ENCODE results near the gene CD9.
A peak's percentile ranks its signal among the peaks of the same experiment; 100 is the strongest.
"Not testable (repeated sequence)": the region's sequence is repeated elsewhere in the genome, so short reads cannot be mapped to it uniquely, and the experiment has no call there.

CD9 gene

DNA sequence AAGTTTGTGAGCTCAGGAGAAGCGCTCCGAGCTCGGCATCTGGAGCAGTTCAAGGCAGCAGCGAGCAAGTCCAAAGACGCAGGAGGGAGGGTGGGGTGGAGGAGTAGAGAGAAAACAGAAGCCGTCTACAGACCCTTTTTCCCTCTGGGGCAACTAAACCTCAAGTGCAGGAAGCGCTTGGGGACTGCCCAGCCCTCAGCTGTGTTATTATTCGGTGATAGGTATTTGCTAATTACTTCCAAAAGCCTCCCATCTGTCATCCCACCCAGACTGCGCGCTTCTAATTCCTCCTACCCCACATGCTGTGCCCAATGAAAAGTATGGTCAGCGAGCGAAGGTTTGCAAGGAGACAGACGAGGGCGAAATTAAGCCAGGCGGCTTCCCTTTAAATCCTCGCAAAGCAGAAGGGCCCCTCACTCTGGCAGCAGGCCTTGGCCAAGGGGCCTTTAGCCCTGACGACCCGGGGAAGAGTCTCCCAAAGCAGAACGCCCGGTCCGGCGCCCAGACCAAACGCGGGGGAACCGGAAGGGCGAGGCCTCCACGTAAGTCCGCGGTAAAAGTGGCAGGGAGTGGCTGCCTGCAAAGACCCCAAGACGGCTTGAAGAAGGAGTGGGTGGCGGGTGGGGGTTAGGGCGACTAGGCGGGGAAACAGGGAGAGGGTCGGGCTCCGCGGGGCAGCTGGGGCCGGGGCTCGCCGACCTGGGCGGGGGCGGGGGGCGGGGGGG is 507 bp upstream of the CD9 start:
- no peak for DNase-seq (ENCODE audit: low spot score)

DNA sequence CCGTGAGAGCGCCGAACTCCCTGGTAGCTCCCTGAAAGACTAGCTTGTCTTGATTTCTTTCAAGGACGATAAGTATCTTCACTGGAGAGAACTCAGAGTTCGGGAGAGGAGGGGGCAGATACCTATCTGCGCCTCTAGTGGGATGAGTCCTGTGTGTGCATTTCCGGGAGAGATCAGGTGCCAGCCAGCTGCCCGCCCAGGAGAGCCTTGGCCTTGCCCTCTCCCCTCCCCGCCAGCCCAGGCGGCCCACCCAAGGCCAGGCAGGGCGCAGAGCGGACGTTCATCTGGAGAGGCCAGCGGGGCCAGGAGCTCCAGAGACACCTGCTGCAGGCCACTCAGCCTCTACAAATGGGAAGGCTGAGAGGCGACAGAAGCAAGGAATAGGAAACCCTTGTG is 1.0 kb downstream of the CD9 start:
- no peak for DNase-seq (ENCODE audit: low spot score)

DNA sequence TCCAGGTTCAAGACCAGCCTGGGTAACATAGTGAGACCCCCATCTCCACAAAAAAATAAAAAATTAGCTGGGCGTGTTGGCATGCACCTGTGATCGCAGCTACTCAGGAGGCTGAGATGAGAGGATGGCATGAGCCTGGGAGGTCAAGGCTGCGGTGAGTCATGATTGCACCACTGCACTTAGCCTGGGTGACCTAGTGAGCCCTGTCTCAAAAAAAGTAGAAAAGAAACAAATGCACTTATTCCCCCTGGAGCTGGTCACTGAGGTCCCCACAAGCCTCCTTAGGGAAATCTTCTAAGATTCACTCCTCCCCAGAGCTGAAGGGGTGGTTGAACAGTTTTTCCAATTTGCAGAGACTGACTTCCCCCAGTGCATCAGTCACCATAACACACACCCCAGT is 1.6 kb downstream of the CD9 start:
- DNase-seq (ENCODE audit: low spot score): no peak

DNA sequence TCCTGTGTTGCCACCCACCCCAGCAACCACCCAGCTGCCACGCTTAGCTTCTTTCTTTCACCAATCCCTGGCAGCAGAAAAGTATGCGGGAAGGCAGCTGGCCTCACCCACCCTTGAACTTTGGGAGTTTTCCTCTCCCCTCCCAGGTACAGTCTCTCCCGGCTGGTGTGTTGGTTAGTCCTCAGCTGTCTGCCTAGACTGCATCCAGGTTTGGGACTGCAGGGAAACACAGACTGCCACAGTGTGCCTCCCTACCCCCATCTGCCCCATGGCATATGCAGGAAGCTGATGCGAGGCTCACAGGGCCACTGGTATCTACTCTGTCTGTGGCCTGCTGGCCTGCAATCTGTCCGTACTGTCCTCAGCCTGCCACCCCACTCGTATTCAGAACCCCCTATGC is 2.1 kb downstream of the CD9 start:
- DNase-seq (ENCODE audit: low spot score): no peak

DNA sequence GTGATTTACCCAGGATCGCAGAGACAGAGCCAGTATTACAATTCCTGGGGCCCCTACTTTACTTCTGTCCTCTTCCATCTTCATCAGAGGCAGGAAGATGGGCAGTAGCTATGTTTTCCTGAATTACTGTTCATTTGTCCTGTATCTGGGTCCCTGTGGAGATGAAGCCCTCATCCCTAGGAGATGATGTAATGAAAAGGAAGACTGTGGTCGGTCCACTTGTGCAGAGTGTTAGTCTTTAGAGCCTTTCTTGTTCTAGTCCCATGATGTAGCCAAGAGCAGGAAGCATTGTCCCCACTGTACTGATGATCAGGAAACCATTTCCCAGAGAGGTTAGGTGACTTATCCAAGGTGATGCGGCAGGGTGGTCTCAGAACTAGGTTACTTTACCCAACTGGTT is 2.6 kb downstream of the CD9 start:
- no peak for DNase-seq (ENCODE audit: low spot score)

DNA sequence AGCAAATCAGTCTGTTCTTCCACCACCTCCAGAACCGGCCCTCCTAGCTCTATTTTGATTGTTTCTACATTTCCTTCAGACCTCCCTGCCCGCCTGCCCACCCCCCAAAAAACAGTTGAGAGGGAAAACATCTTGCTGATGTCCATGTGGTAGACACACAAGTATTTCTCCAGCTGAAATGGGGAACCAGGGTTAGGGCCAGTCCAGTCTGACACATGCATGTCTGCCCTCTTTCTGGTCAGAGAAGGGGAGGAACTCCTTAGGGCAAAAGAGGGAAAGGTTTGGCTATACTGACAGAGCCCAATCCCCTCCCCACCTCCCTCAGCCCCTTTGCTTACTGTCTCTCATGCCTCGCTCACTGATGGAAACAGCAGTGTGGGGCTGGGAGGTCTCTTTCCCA is 3.4 kb downstream of the CD9 start:
- no peak for DNase-seq (ENCODE audit: low spot score)

DNA sequence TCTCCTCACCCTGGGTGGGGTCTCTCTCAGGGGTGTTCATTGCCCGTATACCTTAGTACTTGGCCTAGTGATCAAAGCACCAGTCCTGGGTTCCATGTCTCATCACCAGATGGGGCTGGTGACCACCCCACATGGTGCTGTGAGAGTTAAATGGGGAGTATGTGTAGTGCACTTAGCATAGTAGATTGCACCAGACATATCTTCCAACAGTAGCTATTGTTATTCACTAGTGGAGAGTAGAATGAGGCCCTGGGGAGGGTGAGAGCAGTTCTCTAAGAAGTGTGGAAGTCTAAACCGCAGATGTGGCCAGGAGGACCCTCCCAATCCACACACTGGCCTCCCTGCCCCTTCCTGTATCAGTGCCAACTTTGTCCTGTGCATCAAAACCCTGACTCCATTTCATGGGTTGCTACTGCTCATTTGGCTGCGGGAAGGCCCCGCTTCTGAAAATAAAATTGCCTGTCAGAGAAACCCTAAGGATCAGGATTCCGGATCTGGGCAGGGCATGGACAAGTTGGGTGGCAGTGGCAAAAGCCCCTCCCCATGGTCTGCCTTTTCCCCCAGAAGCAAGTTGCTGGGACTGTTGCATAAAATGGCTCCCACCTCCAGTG is 4.4 kb downstream of the CD9 start:
- no peak for DNase-seq (ENCODE audit: low spot score)

DNA sequence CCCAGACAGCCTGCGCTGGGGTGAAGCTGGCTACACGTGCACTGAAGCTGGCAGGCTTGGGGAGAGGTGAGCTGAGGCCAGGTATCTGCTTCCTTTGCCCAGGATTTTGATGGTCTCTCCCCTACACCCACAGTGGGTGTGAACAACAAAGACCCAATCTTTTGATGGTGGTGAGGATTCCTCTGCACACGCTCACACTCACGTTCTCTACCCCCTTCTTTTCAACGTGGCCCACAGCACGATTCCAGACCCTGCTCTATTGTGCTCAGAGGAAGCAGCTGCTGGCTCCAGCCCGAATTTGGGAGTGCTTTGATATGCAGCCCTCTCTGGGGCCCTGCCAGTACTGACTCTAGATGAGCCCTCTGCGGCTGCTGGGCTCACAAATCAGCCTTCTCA is 4.9 kb downstream of the CD9 start:
- no peak for DNase-seq (ENCODE audit: low spot score)

DNA sequence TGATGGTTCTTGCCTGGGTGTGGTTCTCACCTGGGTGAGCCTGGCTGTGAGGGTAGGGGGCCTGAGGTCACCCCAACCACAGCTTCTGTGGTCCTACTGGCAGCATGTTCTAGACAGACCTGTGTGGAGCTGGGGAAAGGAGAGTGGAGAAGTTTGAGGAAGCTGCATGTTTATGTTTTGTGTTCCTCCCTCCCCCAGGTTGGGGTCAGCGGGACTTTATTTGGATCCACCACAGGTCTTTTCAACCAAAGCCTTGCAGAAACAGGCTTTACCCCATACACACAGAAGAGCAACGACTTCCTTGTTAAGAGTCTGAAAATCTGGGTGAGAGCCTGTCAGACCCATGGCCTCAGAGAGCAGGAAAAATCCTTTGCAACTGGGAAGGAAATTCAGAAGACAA is 5.6 kb downstream of the CD9 start:
- no peak for DNase-seq (ENCODE audit: low spot score)

DNA sequence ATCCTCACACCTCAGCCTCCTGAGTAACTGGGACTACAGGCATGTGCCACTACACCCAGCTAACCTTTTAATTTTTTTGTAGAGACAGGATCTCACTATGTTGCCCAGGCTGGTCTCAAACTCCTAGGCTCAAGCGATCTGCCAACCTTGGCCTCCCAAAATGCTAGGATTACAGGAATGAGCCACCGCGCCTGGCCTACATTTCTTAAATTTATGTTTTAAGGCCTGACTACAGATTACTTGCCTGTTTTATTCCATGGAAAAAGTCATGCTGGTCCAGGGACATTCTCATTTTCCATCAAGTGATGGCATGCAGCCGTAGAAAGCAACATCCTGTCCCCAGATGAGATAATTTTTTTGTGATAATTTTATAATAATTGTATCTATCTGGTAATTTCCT is 6.1 kb downstream of the CD9 start:
- no peak for DNase-seq (ENCODE audit: low spot score)

DNA sequence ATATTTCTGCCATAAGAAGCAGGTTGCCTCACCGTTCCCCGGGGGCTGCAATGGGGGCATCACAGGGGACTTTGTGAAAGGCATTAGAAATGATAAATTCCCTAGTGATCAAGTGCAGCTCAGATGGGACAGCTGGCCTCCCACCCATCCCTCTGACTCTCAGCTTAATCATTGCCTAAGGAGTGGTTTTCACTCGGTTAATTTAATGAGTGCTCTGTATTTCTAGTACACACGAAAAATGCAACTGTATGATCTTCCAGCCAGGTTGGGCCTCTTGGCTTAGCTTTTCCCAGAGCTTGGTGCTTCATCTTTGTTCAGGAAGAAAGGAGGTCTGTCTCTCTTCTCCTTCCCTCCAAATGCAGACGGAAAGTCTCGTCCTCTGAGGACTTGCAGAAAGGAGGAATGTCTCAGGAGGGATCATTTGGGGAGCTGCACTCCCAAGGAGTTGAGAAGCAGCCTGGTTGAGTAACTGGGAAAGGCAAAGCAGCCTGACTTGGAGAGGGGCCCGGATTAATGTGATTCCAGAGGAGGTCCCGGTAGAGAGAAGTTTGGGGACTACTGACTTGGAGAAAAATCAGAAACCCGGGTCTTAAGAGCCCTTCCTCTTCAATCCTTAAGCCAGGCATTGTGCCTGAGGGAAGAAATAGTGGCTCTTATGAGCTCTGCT is 7.2 kb downstream of the CD9 start:
- DNase-seq (ENCODE audit: low spot score): peak; percentile 41

DNA sequence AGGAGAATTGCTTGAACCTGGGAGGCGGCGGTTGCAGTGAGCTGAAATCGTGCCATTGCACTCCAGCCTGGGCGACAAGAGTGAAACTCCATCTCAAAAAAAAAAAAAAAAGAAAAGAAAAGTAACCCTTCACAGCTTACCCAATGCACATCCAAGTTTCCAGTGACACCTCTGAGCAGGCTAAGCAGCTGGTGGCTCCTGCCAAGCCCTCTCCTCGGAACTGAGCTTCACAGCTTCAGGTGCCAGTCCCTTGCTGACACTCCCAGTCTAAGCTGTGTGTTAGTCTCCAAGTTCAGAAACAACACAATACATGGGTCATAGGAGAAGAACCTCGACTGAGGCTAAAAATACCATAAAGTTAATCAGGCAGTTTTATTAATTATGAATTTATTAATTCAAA is 7.9 kb downstream of the CD9 start:
- no peak for DNase-seq (ENCODE audit: low spot score)

DNA sequence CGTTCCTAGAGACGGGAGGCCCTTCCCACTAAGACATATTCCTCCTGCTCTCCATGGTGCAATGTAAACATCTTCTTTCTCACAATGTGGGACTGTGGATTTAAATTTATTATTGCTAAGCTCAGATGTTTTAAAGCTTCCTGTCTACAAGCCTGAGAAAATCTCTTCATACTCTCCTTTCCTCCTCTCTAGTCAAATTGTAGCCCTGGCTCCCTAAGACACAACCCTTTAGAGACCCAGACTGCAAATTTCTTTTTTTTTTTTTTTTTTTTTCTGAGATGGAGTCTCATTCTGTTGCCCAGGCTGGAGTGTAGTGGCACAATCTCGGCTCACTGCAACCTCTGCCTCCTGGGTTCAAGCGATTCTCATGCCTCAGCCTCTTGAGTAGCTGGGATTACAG is 9.2 kb downstream of the CD9 start:
- not testable (repeated sequence) for DNase-seq (ENCODE audit: low spot score)

DNA sequence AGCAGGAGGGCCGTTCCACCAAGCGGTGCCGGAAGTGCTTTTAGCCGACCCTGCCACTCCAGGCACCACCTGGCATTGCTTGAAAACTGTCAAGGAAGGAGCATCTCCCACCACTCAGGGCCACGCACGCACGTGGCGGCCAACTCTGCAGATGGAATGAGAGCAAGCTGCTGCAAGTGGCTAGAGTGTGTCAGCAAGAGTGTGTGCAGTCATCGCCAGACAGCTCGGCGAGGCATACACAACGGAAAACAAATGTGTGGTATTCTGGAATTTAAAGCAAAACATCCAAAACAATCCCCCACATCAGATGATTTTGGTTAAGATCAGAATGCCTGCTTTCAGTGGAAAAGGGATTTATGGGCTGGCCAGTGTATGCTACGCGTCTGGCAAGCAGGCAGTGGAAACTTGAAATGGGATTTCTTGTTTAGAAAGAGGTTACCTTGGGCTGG is 11.2 kb downstream of the CD9 start:
- peak; percentile 91 for DNase-seq (ENCODE audit: low spot score)

DNA sequence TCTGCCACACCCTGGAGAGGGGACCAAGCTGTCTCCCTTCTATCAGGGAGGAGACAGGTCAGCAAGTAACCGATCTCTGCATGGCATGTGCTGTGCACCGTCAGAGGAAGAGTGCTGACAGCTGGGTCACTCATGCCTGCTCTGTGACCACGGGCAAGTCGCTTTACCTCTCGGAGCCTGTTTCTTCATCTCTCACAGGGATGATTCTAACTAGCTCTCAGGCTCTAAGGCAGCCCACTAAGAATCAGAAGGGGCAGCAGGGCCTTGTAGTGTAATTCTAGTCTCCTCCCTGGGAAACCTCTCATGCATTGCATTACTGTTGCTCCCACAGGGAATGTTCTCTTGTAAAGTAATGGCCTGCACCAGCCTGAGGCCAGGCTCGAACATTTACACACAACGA is 11.9 kb downstream of the CD9 start:
- peak; percentile 32 for DNase-seq (ENCODE audit: low spot score)

DNA sequence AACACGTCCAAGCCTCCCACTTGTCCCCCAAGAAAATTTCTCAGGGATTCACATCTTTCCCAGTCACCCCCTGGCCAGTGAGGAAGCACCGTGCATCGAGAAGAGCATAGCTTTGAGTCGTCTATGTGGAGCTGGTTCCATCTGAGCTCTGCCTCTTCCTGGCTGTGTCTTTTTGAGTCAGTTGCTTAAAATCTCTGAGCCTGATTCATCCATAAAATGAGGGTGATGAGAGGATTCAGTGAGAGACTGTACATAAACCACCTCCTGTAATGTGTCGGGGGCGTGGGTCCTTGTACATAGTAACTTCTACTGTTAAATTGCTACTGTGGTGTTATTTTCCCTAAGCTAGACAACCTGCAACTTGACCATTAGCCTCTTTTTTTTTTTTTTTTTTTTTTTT is 13.8 kb downstream of the CD9 start:
- DNase-seq (ENCODE audit: low spot score): no peak

DNA sequence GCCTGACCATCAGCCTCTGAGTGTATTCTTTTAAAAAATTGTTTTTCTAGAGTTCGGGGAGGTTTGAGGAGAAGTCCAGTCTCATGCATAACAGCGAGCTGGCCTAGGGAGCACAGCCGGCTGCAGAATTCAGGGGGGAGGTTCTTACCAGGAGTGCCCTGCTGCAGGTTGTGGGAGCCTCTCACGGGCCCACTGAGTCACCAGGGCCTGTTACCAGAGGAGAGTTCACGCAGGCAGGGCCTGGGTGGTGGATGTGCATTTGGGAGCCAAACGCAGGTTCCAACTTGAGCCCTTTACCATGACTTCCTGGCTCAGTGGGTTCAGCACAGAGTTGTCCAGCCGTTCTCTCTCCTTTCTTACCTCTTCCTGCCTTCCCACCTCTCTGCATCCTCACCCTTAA is 14.4 kb downstream of the CD9 start:
- no peak for DNase-seq (ENCODE audit: low spot score)

DNA sequence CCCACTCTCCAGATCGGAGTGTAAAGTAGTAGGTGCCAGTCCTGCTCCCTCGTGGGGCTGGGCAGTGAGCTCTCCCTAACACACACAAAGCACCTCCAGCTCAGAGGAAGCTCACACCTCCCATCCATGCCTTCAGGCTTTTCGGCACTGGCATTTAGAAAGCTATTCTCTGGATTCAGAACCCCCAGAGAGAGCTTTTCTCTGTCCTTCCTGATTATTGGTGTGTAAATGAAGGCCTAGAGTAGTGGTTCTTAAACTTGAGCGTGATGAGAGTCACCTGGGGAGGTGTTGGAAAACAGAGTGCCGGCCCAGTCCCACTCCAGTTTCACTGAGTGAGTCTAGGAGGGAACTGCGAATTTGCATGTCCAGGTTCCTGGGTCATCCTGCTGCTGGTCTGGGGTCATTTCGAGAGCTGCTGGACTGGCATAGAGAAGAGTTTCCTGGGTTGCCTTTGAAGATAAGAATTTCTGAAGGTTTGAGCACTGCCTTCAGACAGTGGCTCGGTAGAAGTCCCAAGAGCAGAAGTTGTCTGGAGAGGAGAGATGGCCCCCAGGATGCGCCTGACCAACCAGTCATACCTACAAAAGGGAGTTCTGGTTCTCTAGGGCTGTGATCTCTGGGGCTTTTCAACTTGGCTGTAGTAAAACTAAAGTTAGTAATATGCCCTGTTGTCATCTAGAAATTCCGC is 15.1 kb downstream of the CD9 start:
- no peak for DNase-seq (ENCODE audit: low spot score)

DNA sequence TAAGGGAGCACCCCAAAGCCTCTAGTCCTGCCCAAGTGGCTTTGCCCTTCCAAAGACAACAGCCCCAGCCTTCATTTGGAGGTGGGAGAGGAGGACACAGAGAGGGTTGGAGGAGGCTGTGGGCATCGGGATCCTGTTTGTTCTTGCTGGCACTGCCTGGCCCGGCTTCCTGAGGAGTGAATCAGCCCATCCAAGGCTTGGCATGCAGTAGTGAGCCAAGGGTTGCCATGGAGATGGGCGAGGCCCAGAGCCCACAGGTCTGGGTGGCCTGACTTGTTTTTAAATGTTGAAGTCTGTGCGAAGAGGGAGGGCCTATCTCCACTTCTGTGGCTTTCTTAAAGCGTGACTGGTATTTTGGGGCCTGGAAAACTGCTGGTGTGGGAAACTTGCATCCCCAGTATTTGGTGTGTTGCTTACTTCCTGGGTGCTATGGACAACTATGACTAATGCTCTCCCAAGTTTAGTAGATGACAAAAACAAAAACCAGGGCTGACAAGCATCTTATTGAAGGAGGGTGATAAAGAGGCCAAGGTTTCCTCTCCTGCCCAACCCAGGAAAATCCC is 15.8 kb downstream of the CD9 start:
- peak; percentile 85 for DNase-seq (ENCODE audit: low spot score)

DNA sequence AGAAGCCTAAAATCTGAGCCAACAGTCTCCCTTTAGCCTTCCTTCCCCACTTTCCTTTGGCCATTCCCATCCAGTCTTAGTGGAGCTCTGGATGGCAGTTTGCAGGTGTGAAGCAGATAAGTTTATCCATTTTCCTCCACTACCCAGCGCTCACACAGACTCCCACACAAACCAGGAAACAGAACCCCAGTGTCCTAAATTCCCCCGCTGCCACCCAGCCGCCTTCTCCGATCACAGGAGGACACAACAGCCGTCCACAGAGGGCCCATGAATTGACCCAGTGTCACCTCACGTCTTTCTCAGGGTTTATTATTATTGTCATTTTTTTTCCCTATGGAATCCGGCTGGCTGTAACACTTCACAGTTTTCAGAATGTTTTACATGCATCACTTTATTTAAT is 16.4 kb downstream of the CD9 start:
- DNase-seq (ENCODE audit: low spot score): no peak

DNA sequence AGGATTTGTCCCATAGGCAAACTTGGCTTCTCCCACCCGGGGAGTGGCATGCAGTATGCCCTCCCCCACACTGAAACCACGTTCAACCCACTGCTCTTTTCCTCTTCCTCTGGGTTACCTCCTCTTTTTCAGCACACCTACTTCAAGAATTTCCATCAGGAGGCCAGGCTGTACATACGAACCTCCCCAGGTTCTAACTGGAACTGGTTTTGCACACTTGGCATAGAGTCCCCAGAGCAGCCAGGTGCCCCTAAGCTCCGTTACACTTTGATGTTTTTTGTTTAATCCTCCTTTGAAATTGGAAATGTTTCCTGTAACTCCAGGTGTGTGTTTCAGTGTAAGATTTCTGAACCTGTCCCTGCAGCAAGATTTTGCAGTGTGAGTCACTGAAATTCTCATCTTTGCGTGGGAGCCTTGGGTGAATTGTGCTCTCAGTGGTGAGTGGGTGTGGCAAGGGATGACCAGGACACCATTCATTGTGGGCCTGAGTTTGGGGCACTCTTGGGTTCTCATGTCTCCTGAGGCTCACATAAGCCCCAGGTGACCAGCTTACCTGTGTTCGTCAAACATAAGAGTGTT is 18.2 kb downstream of the CD9 start:
- no peak for DNase-seq (ENCODE audit: low spot score)

DNA sequence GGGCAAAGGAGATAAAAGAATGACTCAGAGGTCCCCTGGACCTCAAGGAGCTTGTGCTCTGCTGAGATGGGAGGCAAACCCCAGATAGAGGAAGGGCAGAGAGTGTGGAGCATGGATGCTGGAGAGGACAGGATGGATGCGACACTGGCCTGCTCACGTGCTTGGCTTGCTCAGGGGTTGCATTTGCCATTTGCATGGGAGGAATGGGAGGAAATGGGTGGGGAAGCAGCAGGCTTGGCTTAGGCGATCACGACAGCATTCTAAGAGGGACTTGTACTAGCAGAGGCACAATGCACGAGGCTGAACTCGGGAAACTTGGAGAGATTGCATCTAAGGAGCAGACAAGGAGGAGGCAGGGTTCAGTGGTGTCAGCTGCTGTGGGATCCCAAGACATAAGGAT is 19.8 kb downstream of the CD9 start:
- DNase-seq (ENCODE audit: low spot score): no peak
